DND-41 (cell line): ENCODE data around the gene MAN1A1.

ENCODE experiments used
- EZH2 ChIP-seq: IDR thresholded peaks from 3 replicates; pipeline ENCODE4 v1.6.1; 2012; ENCODE audit warnings: borderline replicate concordance, low read depth, mild to moderate bottlenecking, moderate library complexity, low read length, inconsistent platforms; ENCODE audit not compliant: severe bottlenecking
- TF ChIP-seq, protein P1 (sequence below): IDR thresholded peaks from 2 replicates; pipeline ENCODE4 v1.5.1; 2012; ENCODE audit warnings: borderline replicate concordance, low read length, moderate library complexity, mild to moderate bottlenecking; ENCODE audit not compliant: poor library complexity, severe bottlenecking; ENCODE audit errors: extremely low read depth

DNA sequence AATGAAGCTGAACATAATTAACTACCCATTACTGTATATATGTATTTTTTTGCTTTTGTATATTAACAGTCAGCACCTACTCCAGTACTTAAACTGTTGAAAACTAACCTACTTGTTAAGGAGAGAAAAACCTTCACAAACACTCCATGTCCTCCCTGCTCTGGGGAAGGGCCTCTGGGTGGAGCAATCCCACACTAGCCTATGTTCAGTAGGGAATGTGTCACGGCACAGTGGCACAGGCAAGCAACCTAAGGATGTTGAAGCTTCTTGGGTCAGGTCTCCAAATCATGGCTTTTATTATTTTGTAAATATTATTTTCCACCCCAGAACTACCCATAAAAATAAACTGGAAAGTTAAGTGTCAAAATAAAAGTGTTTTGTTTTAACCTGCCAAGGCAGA is 5.3 kb downstream of the MAN1A1 start:
- TF ChIP-seq, protein P1, sequence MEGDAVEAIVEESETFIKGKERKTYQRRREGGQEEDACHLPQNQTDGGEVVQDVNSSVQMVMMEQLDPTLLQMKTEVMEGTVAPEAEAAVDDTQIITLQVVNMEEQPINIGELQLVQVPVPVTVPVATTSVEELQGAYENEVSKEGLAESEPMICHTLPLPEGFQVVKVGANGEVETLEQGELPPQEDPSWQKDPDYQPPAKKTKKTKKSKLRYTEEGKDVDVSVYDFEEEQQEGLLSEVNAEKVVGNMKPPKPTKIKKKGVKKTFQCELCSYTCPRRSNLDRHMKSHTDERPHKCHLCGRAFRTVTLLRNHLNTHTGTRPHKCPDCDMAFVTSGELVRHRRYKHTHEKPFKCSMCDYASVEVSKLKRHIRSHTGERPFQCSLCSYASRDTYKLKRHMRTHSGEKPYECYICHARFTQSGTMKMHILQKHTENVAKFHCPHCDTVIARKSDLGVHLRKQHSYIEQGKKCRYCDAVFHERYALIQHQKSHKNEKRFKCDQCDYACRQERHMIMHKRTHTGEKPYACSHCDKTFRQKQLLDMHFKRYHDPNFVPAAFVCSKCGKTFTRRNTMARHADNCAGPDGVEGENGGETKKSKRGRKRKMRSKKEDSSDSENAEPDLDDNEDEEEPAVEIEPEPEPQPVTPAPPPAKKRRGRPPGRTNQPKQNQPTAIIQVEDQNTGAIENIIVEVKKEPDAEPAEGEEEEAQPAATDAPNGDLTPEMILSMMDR = no peak
- no peak for TF ChIP-seq EZH2
